HG02840 (cell line): ENCODE data around the gene KDM6B.
"Not testable (repeated sequence)": the region's sequence is repeated elsewhere in the genome, so short reads cannot be mapped to it uniquely, and the experiment has no call there.

Source experiments
- ATAC-seq: cut with Tn5 transposase; IDR thresholded peaks from one replicate; pipeline ENCODE4 v1.9.1; 2021; ENCODE audit warnings: mild to moderate bottlenecking, moderate library complexity, moderate number of reproducible peaks; ENCODE audit not compliant: unreplicated experiment, low FRiP score

Gene KDM6B

GRCh38 chr17:7833795-7834541 is at the start of gene KDM6B:
Gene KDM6B (plus strand): TSS chr17:7834217. CDS start chr17:7845555, 11,338 bp downstream.
- peak; percentile 40 for ATAC-seq

GRCh38 chr17:7786866-7787265 is 47.2 kb upstream of the KDM6B start:
- no peak for ATAC-seq

GRCh38 chr17:7789131-7789530 is 44.9 kb upstream of the KDM6B start:
- no peak for ATAC-seq

GRCh38 chr17:7790150-7790549 is 43.9 kb upstream of the KDM6B start:
- no peak for ATAC-seq

GRCh38 chr17:7792611-7793010 is 41.4 kb upstream of the KDM6B start:
- no peak for ATAC-seq

- ATAC-seq: no peak
These were observed 39.8 kb upstream of the KDM6B start for GRCh38 chr17:7794075-7794663.

- no peak for ATAC-seq
These were observed 36.0 kb upstream of the KDM6B start for GRCh38 chr17:7797976-7798375.

GRCh38 chr17:7798839-7799238 is 35.2 kb upstream of the KDM6B start:
- ATAC-seq: no peak

GRCh38 chr17:7803981-7804380 is 30.0 kb upstream of the KDM6B start:
- ATAC-seq: no peak

GRCh38 chr17:7806587-7806986 is 27.4 kb upstream of the KDM6B start:
- ATAC-seq: no peak

- ATAC-seq: no peak
These were observed 26.8 kb upstream of the KDM6B start for GRCh38 chr17:7807206-7807605.

- no peak for ATAC-seq
These were observed 24.8 kb upstream of the KDM6B start for GRCh38 chr17:7809086-7809790.

GRCh38 chr17:7809791-7810343 is 24.1 kb upstream of the KDM6B start:
- not testable (repeated sequence) for ATAC-seq

GRCh38 chr17:7811251-7811650 is 22.8 kb upstream of the KDM6B start:
- no peak for ATAC-seq

GRCh38 chr17:7814969-7815368 is 19.0 kb upstream of the KDM6B start:
- ATAC-seq: no peak

GRCh38 chr17:7816926-7817642 is 16.9 kb upstream of the KDM6B start:
- no peak for ATAC-seq

GRCh38 chr17:7817643-7817964 is 16.4 kb upstream of the KDM6B start:
- no peak for ATAC-seq

GRCh38 chr17:7818026-7818425 is 16.0 kb upstream of the KDM6B start:
- no peak for ATAC-seq

GRCh38 chr17:7818746-7819645 is 15.0 kb upstream of the KDM6B start:
- ATAC-seq: no peak

- no peak for ATAC-seq
These were observed 13.8 kb upstream of the KDM6B start for GRCh38 chr17:7820231-7820630.
